Neural crest cell (in vitro differentiated cells): ENCODE data around the gene SPAG6. TPM values are rescaled to one million over a fixed set of nuclear protein-coding genes. Genes with fewer than 3 reads are reported as not detected.

Experiments
- DNase-seq: peaks from one replicate; pipeline ENCODE4 v3.0.0; 2021; ENCODE audit warnings: low read depth, mixed read lengths, low spot score
- H3K27ac Mint-ChIP-seq: one replicate; pipeline ENCODE4 v1.8.0; 2021; ENCODE audit warnings: mild to moderate bottlenecking, mixed read lengths; ENCODE audit not compliant: unreplicated experiment
- H3K27me3 Mint-ChIP-seq: 2 replicates; pipeline ENCODE4 v1.8.0; 2021; ENCODE audit warnings: low read depth, mild to moderate bottlenecking, mixed read lengths
- H3K36me3 Mint-ChIP-seq: 2 replicates; pipeline ENCODE4 v1.8.0; 2021; ENCODE audit warnings: low read depth, mild to moderate bottlenecking, mixed read lengths
- H3K4me1 Mint-ChIP-seq: 2 replicates; pipeline ENCODE4 v1.8.0; 2021; ENCODE audit warnings: mixed read lengths
- H3K4me3 Mint-ChIP-seq: one replicate; pipeline ENCODE4 v1.8.0; 2021; ENCODE audit warnings: mild to moderate bottlenecking, mixed read lengths
- H3K9me3 Mint-ChIP-seq: 2 replicates; pipeline ENCODE4 v1.8.0; 2021; ENCODE audit warnings: mixed read lengths
- CTCF ChIP-seq: fragments of 200-600 bp; sonication (generic); conservative IDR thresholded peaks from 2 replicates; pipeline ENCODE4 v1.5.0; 2021; ENCODE audit warnings: antibody characterized with exemption, mild to moderate bottlenecking
- total RNA-seq: library from RNA; stranded (reverse); gene quantifications from 2 replicates; pipeline ENCODE4 v1.2.1, GENCODE V29; 2021

SPAG6 gene
- total RNA-seq, 1 donor from 2014 or later: 1.6 TPM

DNA sequence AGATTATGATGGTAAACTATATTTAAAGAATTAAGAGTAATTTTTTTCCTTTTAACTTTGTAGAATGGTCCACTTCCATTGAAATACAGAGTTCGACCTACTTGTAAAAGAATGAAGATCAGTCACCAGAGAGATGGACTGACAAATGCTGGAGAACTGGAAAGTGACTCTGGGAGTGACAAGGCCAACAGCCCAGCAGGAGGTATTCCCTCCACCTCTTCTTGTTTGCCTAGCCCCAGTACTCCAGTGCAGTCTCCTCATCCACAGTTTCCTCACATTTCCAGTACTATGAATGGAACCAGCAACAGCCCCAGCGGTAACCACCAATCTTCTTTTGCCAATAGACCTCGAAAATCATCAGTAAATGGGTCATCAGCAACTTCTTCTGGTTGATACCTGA lies 16.1 kb upstream of the SPAG6 start:
- TF ChIP-seq CTCF: no peak
- no peak overlapping the region for H3K4me3 Mint-ChIP-seq
- peaks cover 25% of the 10 kb centered on the region for H3K4me1 Mint-ChIP-seq
- no peak overlapping the region for H3K27ac Mint-ChIP-seq
- no peak for DNase-seq
- peaks cover 21% of the 10 kb centered on the region for H3K36me3 Mint-ChIP-seq
- H3K27me3 Mint-ChIP-seq: peaks cover 58% of the 10 kb centered on the region
- H3K9me3 Mint-ChIP-seq: peaks cover 3% of the 10 kb centered on the region

DNA sequence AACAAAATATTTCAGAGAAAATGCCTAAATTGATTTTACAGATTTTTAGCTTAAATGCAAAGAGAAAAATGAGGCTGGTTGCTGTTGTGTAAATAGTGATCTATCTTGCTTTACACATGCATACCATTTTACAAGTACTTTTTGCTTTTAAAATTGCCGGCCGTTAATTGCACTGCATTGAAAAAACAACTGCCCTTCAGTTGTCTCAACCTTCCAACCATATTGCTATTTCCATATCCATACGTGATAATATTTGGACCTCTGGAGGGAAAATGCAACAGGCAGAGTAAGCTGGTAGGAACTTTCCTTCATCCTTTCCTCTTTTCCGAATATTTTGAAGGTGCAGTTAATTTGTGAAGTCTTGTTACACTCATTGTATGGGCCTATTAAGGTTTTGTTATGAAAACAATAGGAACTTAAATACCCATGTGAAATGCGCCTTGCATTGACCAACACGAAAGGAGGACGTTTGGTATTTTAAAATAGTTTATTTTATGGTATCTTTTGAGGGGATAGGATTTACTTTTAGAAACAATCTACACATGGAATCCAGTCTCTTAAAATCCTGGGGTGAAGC lies 13.1 kb upstream of the SPAG6 start:
- Mint-ChIP-seq H3K4me3 (no peak overlapping the region), H3K36me3 (peaks cover 21% of the 10 kb centered on the region), H3K27ac (no peak overlapping the region), H3K4me1 (peaks cover 9% of the 10 kb centered on the region), H3K27me3 (peaks cover 70% of the 10 kb centered on the region), H3K9me3 (peaks cover 3% of the 10 kb centered on the region)
- no peak for TF ChIP-seq CTCF
- no peak for DNase-seq

DNA sequence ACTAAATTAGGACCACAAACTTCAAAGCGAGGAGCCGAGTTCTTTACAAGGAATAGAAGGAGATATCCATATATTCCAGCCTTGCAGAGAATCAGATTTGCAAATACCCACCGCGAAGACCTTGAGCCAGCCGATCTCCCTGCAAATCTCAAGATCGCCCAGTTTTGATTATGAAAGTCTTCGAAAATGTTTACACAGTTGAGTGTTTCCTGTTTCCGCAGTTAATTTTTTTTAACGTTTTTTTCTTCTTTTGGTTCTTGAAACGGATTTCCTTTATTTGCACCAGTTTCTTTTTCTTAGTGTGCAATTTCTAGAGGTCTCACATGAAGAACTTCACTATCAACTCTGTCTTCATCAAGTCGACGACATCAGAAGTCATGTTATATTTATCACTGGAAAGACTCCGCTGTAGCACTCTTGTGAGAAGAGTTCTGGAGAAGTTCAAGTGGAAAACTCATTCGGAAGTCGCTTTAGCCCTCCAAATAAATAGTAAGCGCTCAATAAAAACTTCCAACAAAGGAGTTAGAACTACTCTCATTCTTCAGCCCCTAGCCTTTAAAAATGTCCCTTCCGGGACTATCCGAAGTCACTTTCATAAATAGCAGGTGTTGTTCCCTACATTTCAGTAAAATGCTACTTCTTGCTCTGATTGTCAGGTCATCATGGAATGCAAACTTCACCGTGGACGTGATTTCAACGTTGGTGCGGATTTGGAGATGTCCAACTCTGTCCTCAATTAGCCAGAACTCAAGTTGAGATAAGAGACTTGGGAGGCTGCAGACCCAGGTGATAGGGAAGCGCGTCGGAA lies 11.9 kb upstream of the SPAG6 start:
- peaks cover 3% of the 10 kb centered on the region for H3K9me3 Mint-ChIP-seq

DNA sequence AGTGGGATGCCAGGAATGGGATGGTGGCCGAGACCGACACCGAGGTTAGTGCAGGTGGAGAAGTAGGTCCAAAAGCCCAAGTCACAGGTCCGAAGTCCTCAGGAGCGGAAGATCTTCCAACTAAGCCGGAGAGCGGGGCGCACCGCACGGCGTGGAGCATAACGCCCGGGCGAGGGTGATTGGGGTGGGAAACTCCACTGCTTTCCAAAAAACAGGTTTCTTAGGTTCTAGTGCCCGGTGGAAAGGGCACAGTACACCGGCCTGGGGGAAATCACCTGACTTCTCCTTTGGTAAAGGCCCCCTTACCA lies 11.4 kb upstream of the SPAG6 start:
- H3K4me1 Mint-ChIP-seq: peaks cover 13% of the 10 kb centered on the region

More for the DNA sequence above, 11.9 kb upstream of the SPAG6 start:
- Mint-ChIP-seq H3K36me3 (peaks cover 19% of the 10 kb centered on the region), H3K27ac (no peak overlapping the region), H3K4me3 (peak overlapping the region; percentile 60), H3K4me1 (peaks cover 13% of the 10 kb centered on the region), H3K27me3 (peaks cover 79% of the 10 kb centered on the region)
- no peak for DNase-seq
- TF ChIP-seq CTCF: no peak

More for the DNA sequence above, 11.4 kb upstream of the SPAG6 start:
- Mint-ChIP-seq H3K9me3 (peaks cover 3% of the 10 kb centered on the region), H3K27me3 (peaks cover 85% of the 10 kb centered on the region), H3K36me3 (peaks cover 19% of the 10 kb centered on the region), H3K4me3 (peak overlapping the region; percentile 60), H3K27ac (no peak overlapping the region)
- no peak for DNase-seq
- TF ChIP-seq CTCF: no peak
